Sigmoid colon (tissue), 4 donors: ENCODE data around the gene DENND2A.

Source experiments
- EP300 ChIP-seq, 4 donors: sonication (generic); formaldehyde crosslinking; IDR thresholded peaks; one replicate each; pipeline ENCODE4 v1.6.1; 2017; ENCODE audit warnings: antibody characterized with exemption in 4 of 4
- POLR2A ChIP-seq, 2 donors: fragments of 450-650 bp; IDR thresholded peaks; one replicate each; pipeline ENCODE4 v1.6.1; 2016; ENCODE audit warnings: antibody characterized with exemption in 2 of 2, mild to moderate bottlenecking in 2 of 2, moderate library complexity in 2 of 2
- POLR2AphosphoS5 ChIP-seq, 4 donors: sonication (generic); formaldehyde crosslinking; IDR thresholded peaks; one replicate each; pipeline ENCODE4 v1.6.1; 2017; ENCODE audit warnings: antibody characterized with exemption in 4 of 4
- TF ChIP-seq, protein P1 (sequence below), 4 experiments: fragments of 450-650 bp in 3 of 4; fragments of 200-600 bp in 1 of 4; IDR thresholded peaks; one replicate each; pipeline ENCODE4 v1.5.1; 2016 to 2019; ENCODE audit warnings: antibody characterized with exemption in 4 of 4, mild to moderate bottlenecking in 3 of 4, moderate library complexity in 2 of 4

DNA sequence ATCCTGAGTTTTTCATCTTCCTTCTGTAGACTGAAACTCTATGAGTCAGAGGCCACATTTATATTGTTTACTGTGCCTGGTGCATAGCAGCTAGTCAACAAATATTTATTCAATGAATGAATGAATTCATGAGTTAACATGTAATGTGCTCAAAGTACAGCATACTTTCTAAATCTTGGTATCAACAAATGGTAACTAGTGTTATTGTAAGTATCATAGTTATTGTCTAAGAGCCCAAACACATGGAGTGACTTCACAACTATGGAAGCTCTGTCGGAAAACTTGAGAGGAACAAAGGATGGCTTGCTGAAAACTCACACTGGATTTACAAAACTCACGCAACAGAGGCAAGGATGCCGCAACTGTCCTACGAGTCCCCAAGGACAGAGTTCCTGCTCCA is 35.9 kb downstream of the DENND2A start:
- TF ChIP-seq EP300 (IDR thresholded peaks at IDR 0.05), result no peak
- TF ChIP-seq, protein P1, sequence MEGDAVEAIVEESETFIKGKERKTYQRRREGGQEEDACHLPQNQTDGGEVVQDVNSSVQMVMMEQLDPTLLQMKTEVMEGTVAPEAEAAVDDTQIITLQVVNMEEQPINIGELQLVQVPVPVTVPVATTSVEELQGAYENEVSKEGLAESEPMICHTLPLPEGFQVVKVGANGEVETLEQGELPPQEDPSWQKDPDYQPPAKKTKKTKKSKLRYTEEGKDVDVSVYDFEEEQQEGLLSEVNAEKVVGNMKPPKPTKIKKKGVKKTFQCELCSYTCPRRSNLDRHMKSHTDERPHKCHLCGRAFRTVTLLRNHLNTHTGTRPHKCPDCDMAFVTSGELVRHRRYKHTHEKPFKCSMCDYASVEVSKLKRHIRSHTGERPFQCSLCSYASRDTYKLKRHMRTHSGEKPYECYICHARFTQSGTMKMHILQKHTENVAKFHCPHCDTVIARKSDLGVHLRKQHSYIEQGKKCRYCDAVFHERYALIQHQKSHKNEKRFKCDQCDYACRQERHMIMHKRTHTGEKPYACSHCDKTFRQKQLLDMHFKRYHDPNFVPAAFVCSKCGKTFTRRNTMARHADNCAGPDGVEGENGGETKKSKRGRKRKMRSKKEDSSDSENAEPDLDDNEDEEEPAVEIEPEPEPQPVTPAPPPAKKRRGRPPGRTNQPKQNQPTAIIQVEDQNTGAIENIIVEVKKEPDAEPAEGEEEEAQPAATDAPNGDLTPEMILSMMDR (IDR thresholded peaks at IDR 0.05), result no peak
- TF ChIP-seq POLR2AphosphoS5 (IDR thresholded peaks at IDR 0.05), result no peak
- TF ChIP-seq POLR2A (IDR thresholded peaks at IDR 0.05), result no peak
